ENCODE results near the gene FTO. TPM values are rescaled to one million over a fixed set of nuclear protein-coding genes. Genes with fewer than 3 reads are reported as not detected.

The FTO gene
- total and polyA plus RNA-seq, 2 of the 8 experiments (the other 6 are each of a cell fraction or from before 2014, with no cell fraction given), result 34.5 to 59.8 TPM

- Histone ChIP-seq H3K36me3 (ENCODE audit: control insufficient read depth in 2 of 4, insufficient read depth in 4 of 4, low read length in 3 of 4) (no peaks in the 10 kb centered on the region), H2BK20ac (ENCODE audit: low read length) (no peak overlapping the region), H3K23ac (ENCODE audit: insufficient read length) (no peak overlapping the region), H3K4me1 (replicated peaks in 1 of 4; ENCODE audit: control insufficient read depth in 3 of 4, insufficient read depth in 4 of 4, low read length in 3 of 4) (no peaks in the 10 kb centered on the region; a peak in 1 of 7 replicates), H3K4me3 (ENCODE audit: extremely low read depth in 1 of 4, insufficient read depth in 2 of 4, low read depth in 3 of 4, low read length in 4 of 4) (no peak overlapping the region), H3K9ac (replicated peaks in 1 of 4; ENCODE audit: extremely low read depth in 1 of 4, low read depth in 3 of 4, low read length in 3 of 4) (no peak overlapping the region), H4K20me1 (replicated peaks in 1 of 2; ENCODE audit: control insufficient read depth in 1 of 2, insufficient read depth in 2 of 2, low read length in 2 of 2) (no peaks in the 10 kb centered on the region), H4K91ac (replicated peaks; ENCODE audit: insufficient read length, low read length) (no peak overlapping the region), H2BK120ac (replicated peaks; ENCODE audit: low read depth, low read length) (no peak overlapping the region), H4K8ac (ENCODE audit: extremely low read depth, insufficient read depth, low read length) (no peak overlapping the region), H3K23me2 (ENCODE audit: low read depth, low read length) (no peaks in the 10 kb centered on the region), H2BK12ac (ENCODE audit: low read depth, low read length) (no peak overlapping the region), H3K27ac (ENCODE audit: low read depth, low read length) (no peak overlapping the region), H3K56ac (replicated peaks; ENCODE audit: insufficient read length, low read depth, low read length) (no peak overlapping the region), H2AK5ac (ENCODE audit: low read depth, low read length) (no peak overlapping the region), H2BK15ac (ENCODE audit: low read length) (no peak overlapping the region), H3K14ac (ENCODE audit: insufficient read length) (no peak overlapping the region), H2AFZ (ENCODE audit: low read length) (no peak overlapping the region), H4K5ac (ENCODE audit: insufficient read length, low read depth, low read length) (no peak overlapping the region), H3K27me3 (replicated peaks in 1 of 4; ENCODE audit: control insufficient read depth in 3 of 4, extremely low read depth in 1 of 4, insufficient read depth in 3 of 4, low read length in 3 of 4) (no peaks in the 10 kb centered on the region), H3K79me1 (ENCODE audit: low read depth, low read length) (no peaks in the 10 kb centered on the region), H3K4ac (replicated peaks; ENCODE audit: insufficient read length, low read depth, low read length) (no peak overlapping the region), H2BK5ac (ENCODE audit: low read depth, low read length) (no peak overlapping the region), H3K9me3 (ENCODE audit: insufficient read depth in 2 of 2, low read depth in 1 of 2, low read length in 1 of 2) (no peaks in the 10 kb centered on the region), H3K18ac (ENCODE audit: extremely low read depth, low read length) (no peak overlapping the region), H3K79me2 (ENCODE audit: control insufficient read depth in 1 of 2, insufficient read depth in 2 of 2, low read length in 2 of 2) (no peaks in the 10 kb centered on the region), H3K4me2 (ENCODE audit: insufficient read depth in 1 of 2, low read depth in 2 of 2, low read length in 2 of 2) (no peak overlapping the region)
- DNase-seq (ENCODE audit: low read depth in 1 of 2, low spot score in 2 of 2) (no peak), FAIRE-seq (no peak)
- ChIA-PET POLR2A (ENCODE audit: partially characterized antibody) (no interaction called here), CTCF (ENCODE audit: partially characterized antibody) (interaction anchor here (1.1 kb wide), 1 partner anchor 131 kb away, joined by 4 read pairs; no protein-coding TSS in a partner anchor)
- 93% methylated on average over 1 of the region's 1 CpG; no CpG with 5 or more reads in 1 of the 2 experiments for WGBS, 2 experiments (ENCODE audit: extremely low coverage in 1 of 2, insufficient coverage in 1 of 2, insufficient read length in 1 of 2, insufficient replicate concordance in 2 of 2, low coverage in 1 of 2, low lambda C conversion rate in 2 of 2, missing lambda C conversion rate in 1 of 2)
- TF ChIP-seq TAF7 (optimal IDR thresholded peaks at IDR 0.05; ENCODE audit: borderline replicate concordance, low read depth, low read length) (no peak), GABPA (IDR thresholded peaks at IDR 0.05; ENCODE audit: borderline replicate concordance, insufficient read depth, low read length) (no peak), SIN3A (conservative IDR thresholded peaks at IDR 0.05 in 1 of 2, IDR thresholded peaks at IDR 0.05 in 1 of 2; ENCODE audit: low read depth in 1 of 2, low read length in 2 of 2) (no peak), SIRT6 (IDR thresholded peaks at IDR 0.05; ENCODE audit: low read length) (no peak), RXRA (IDR thresholded peaks at IDR 0.05; ENCODE audit: insufficient read depth, low read depth, low read length) (no peak), POLR2A (IDR thresholded peaks at IDR 0.05; ENCODE audit: control extremely low read depth in 1 of 2, low read depth in 2 of 2, low read length in 2 of 2) (no peak), SIX5 (IDR thresholded peaks at IDR 0.05; ENCODE audit: low read depth, low read length) (no peak), TBP (IDR thresholded peaks at IDR 0.05; ENCODE audit: low read depth, low read length) (no peak), MAFK (IDR thresholded peaks at IDR 0.05; ENCODE audit: low read depth, low read length) (no peak), HDAC6 (IDR thresholded peaks at IDR 0.05; ENCODE audit: low read depth, low read length) (no peak)
- TF ChIP-seq, protein P1, sequence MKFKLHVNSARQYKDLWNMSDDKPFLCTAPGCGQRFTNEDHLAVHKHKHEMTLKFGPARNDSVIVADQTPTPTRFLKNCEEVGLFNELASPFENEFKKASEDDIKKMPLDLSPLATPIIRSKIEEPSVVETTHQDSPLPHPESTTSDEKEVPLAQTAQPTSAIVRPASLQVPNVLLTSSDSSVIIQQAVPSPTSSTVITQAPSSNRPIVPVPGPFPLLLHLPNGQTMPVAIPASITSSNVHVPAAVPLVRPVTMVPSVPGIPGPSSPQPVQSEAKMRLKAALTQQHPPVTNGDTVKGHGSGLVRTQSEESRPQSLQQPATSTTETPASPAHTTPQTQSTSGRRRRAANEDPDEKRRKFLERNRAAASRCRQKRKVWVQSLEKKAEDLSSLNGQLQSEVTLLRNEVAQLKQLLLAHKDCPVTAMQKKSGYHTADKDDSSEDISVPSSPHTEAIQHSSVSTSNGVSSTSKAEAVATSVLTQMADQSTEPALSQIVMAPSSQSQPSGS (IDR thresholded peaks at IDR 0.05; ENCODE audit: low read length), result no peak
Observed at GRCh38 chr16:53662072-53662471, 41.9 kb upstream of the FTO start.

All from H1 (cell line).